Peyer's patch (tissue), 4 donors: ENCODE measurements around the gene ABCG4. TPM values are rescaled to one million over a fixed set of nuclear protein-coding genes. Genes with fewer than 3 reads are reported as not detected.

Source experiments
- DNase-seq, 3 donors: peaks; one replicate each; pipeline ENCODE4 v3.0.0-alpha.2; 2017 to 2019
- H3K27ac ChIP-seq, 4 donors: fragments of 200-600 bp; sonication (generic); one replicate each; pipeline ENCODE4 v1.5.1; 2016 to 2019
- H3K27me3 ChIP-seq, 2 donors: fragments of 200-600 bp; sonication (generic); one replicate each; pipeline ENCODE4 v1.5.1; 2019
- H3K36me3 ChIP-seq, 3 donors: fragments of 200-600 bp; sonication (generic); one replicate each; pipeline ENCODE4 v1.5.1; 2016 to 2019
- H3K4me1 ChIP-seq, 4 donors: fragments of 200-600 bp; sonication (generic); one replicate each; pipeline ENCODE4 v1.5.1; 2016 to 2019
- H3K4me3 ChIP-seq, 4 donors: fragments of 200-600 bp; sonication (generic); 1 replicate in 3 of 4; 2 replicates in 1 of 4; pipeline ENCODE4 v1.5.1; 2016 to 2019; ENCODE audit warnings: mild to moderate bottlenecking in 1 of 4
- H3K9me3 ChIP-seq, 4 donors: fragments of 200-600 bp; sonication (generic); one replicate each; pipeline ENCODE4 v1.5.1; 2016 to 2019; ENCODE audit warnings: mild to moderate bottlenecking in 1 of 4
- POLR2A ChIP-seq, 2 donors: fragments of 450-650 bp; IDR thresholded peaks; one replicate each; pipeline ENCODE4 v1.5.1; 2017; ENCODE audit warnings: antibody characterized with exemption in 2 of 2, mild to moderate bottlenecking in 2 of 2, moderate library complexity in 2 of 2
- total RNA-seq, 4 donors: library from RNA; depleted of rRNA; stranded (reverse); fragments of >200 nt; gene quantifications; one replicate each; pipeline ENCODE4 v1.1.0, GENCODE V29; 2016
- TF ChIP-seq, protein P1 (sequence below), 6 experiments: fragments of 450-650 bp in 4 of 6; fragments of 200-600 bp in 2 of 6; sonication (generic) in 1 of 6; IDR thresholded peaks; one replicate each; pipeline ENCODE4 v1.5.1; 2017 to 2019; ENCODE audit warnings: antibody characterized with exemption in 6 of 6, mild to moderate bottlenecking in 3 of 6, moderate library complexity in 1 of 6

Gene ABCG4
- total RNA-seq, 4 donors from 2014 or later = not detected

DNA sequence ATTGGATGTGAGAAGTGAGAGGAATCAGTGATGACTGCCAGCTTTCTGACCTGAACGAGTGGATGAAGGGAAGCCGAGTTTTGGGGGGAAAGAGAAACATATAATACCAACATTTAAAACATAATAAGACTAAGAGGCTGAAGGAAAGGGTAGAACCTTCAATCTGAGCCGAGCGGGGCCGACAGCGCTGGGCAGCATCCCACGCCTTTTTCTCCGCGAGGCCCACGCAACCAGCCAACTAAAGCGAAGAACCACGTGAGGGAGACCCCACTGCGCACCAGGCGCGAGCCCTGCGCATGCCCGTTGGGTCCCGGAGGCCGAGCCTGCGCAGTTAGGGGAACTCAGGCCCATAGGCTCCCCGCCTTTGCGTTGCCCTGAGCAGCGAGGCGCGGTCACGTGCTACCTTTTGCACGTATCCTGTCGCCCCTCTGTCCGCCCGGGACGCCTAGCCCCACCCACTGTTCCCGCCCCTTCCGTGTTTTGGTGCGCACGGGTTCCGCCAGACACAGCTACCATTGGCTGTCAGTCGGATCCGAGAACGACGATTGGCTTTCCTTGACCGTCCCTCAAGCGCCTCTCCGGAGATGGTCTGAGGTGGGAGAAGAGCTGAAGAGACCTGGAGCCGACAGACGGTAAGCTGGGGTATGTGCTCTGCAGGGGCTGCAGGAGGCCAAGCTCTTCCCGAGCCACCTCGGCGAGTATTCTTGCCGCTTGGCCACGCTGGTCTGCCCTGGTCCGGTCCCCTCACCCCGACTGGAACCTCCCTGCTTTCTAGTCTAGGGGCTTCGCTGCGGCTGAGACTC is 27.6 kb upstream of the ABCG4 start, which contains the start of gene HINFP:
Gene HINFP, plus strand, starts transcription at position 573 of the 803 bp plus-strand sequence. CDS start 5,365 bp downstream, outside the sequence.
- Histone ChIP-seq H3K4me1 (peaks cover 0 to 16% (median 4%) of the 10 kb centered on the region in 4 donors), H3K36me3 (peaks cover 0 to 31% (median 0%) of the 10 kb centered on the region in 3 donors), H3K9me3 (no peaks in the 10 kb centered on the region), H3K27me3 (no peaks in the 10 kb centered on the region), H3K4me3 (peak within 1 kb of the TSS; percentile 73 to 94 (median 82)), H3K27ac (peak within 1 kb of the TSS; percentile 77 to 88 (median 86))
- peak; percentile 99 to 100 (median 100) for DNase-seq
- peak; percentile 31 to 77 for TF ChIP-seq POLR2A (IDR thresholded peaks at IDR 0.05)
- TF ChIP-seq, protein P1, sequence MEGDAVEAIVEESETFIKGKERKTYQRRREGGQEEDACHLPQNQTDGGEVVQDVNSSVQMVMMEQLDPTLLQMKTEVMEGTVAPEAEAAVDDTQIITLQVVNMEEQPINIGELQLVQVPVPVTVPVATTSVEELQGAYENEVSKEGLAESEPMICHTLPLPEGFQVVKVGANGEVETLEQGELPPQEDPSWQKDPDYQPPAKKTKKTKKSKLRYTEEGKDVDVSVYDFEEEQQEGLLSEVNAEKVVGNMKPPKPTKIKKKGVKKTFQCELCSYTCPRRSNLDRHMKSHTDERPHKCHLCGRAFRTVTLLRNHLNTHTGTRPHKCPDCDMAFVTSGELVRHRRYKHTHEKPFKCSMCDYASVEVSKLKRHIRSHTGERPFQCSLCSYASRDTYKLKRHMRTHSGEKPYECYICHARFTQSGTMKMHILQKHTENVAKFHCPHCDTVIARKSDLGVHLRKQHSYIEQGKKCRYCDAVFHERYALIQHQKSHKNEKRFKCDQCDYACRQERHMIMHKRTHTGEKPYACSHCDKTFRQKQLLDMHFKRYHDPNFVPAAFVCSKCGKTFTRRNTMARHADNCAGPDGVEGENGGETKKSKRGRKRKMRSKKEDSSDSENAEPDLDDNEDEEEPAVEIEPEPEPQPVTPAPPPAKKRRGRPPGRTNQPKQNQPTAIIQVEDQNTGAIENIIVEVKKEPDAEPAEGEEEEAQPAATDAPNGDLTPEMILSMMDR (IDR thresholded peaks at IDR 0.05) = no peak

DNA sequence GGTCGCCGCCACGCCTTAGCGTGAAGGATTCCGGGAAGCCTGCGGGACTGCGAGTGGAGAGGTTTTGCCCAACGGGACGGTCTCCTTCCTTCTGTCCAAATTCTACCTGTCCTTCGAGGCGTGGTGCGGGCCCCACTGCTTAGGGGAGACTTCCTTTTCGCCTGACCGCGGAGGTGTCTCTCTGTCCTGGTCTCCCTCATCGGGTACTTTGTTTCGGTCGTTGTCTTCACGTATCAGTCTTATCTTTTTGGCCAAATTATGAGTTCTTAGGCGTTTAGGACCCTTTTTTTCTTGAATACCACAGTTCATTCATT is 27.1 kb upstream of the ABCG4 start:
- H3K4me1 ChIP-seq = peaks cover 0 to 18% (median 4%) of the 10 kb centered on the region in 4 donors
- TF ChIP-seq, protein P1 (IDR thresholded peaks at IDR 0.05) = no peak
- peak in 1 of 2 donors; percentile 5 for TF ChIP-seq POLR2A (IDR thresholded peaks at IDR 0.05)
- H3K27ac ChIP-seq = peak overlapping the region; percentile 77 to 88 (median 86)
- no peak for DNase-seq
- H3K9me3 ChIP-seq = no peaks in the 10 kb centered on the region
- H3K27me3 ChIP-seq = no peaks in the 10 kb centered on the region
- H3K4me3 ChIP-seq = peak overlapping the region; percentile 73 to 94 (median 82)
- H3K36me3 ChIP-seq = peaks cover 0 to 26% (median 0%) of the 10 kb centered on the region in 3 donors

DNA sequence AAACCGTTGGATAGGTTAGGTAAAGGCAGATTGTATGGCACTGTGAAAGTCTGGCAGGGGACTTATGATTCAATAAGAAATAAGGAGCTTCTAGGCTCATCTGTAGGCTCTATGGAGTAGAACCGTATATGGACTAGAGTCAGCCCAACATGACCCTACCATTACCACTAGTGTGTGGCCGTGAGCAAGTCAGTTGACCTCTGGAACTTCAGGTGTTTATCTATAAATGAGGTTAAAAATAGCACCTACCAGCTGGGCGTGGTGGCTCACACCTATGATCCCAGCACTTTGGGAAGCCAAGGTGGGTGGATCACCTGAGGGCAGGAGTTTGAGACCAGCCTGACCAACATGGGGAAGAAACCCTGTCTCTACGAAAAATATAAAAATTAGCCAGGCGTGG is 23.0 kb upstream of the ABCG4 start:
- Histone ChIP-seq H3K36me3 (peaks cover 0 to 51% (median 0%) of the 10 kb centered on the region in 3 donors), H3K4me3 (no peak overlapping the region), H3K9me3 (no peaks in the 10 kb centered on the region), H3K27me3 (no peaks in the 10 kb centered on the region), H3K4me1 (peaks cover 0 to 22% (median 4%) of the 10 kb centered on the region in 4 donors), H3K27ac (peak overlapping the region in 3 of 4 donors; percentile 41 to 75 (median 71))
- DNase-seq = peak in 1 of 3 donors; percentile 79
- peak in 1 of 2 donors; percentile 38 for TF ChIP-seq POLR2A (IDR thresholded peaks at IDR 0.05)
- TF ChIP-seq, protein P1 (IDR thresholded peaks at IDR 0.05) = peak in 1 of 6 experiments; percentile 9

DNA sequence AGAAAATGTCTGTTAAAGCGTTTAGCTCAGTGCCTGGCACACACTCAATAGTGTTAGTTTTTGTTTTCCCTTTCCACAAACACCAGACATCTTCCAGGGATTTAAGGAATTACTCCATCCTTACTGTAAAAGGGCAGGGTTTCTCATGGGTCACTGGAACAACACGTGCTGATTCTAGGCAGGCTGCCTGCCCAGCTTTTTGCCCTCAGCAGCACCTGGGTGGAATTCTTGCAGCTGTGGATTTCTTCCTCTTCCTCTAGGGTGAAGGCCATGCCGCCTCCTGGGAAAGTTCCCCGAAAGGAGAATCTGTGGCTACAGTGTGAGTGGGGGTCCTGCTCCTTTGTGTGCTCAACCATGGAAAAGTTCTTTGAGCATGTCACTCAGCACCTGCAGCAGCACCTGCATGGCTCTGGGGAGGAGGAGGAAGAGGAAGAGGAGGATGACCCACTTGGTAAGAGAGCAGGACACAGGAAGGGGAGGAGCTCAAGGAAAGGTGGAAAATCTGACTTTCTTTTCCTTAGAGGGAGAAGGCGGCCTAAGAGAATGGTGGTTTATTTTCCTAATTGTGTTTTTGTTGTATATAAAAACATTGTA is 22.1 kb upstream of the ABCG4 start:
- H3K4me3 ChIP-seq = no peak overlapping the region
- no peaks in the 10 kb centered on the region for H3K9me3 ChIP-seq
- no peaks in the 10 kb centered on the region for H3K27me3 ChIP-seq
- H3K36me3 ChIP-seq = peaks cover 0 to 60% (median 0%) of the 10 kb centered on the region in 3 donors
- TF ChIP-seq, protein P1 (IDR thresholded peaks at IDR 0.05) = no peak
- TF ChIP-seq POLR2A (IDR thresholded peaks at IDR 0.05) = no peak
- peaks cover 0 to 22% (median 4%) of the 10 kb centered on the region in 4 donors for H3K4me1 ChIP-seq
- H3K27ac ChIP-seq = peak overlapping the region in 2 of 4 donors; percentile 71 to 75
- DNase-seq = no peak

DNA sequence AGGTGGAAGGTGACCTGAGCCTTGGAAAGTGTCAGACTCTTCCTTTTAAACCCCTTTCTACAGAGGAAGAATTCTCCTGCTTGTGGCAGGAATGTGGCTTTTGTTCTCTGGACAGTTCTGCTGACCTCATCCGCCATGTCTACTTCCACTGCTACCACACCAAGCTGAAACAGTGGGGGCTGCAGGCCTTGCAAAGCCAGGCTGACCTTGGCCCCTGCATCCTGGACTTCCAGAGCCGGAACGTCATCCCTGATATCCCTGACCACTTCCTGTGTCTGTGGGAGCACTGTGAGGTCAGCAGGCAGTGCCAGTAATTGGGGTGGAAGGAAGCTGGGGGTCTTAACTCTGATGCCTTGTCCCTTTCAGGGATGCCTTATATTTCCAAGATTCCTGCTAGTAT is 18.2 kb upstream of the ABCG4 start:
- no peak for DNase-seq
- H3K27ac ChIP-seq = no peak overlapping the region
- H3K4me3 ChIP-seq = no peak overlapping the region
- H3K27me3 ChIP-seq = no peaks in the 10 kb centered on the region
- TF ChIP-seq, protein P1 (IDR thresholded peaks at IDR 0.05) = no peak
- no peak for TF ChIP-seq POLR2A (IDR thresholded peaks at IDR 0.05)
- H3K4me1 ChIP-seq = peaks cover 0 to 6% (median 0%) of the 10 kb centered on the region in 4 donors
- peaks cover 0 to 70% (median 0%) of the 10 kb centered on the region in 3 donors for H3K36me3 ChIP-seq
- H3K9me3 ChIP-seq = no peaks in the 10 kb centered on the region
